ENCODE results near the gene COL13A1.

Gene COL13A1

DNA sequence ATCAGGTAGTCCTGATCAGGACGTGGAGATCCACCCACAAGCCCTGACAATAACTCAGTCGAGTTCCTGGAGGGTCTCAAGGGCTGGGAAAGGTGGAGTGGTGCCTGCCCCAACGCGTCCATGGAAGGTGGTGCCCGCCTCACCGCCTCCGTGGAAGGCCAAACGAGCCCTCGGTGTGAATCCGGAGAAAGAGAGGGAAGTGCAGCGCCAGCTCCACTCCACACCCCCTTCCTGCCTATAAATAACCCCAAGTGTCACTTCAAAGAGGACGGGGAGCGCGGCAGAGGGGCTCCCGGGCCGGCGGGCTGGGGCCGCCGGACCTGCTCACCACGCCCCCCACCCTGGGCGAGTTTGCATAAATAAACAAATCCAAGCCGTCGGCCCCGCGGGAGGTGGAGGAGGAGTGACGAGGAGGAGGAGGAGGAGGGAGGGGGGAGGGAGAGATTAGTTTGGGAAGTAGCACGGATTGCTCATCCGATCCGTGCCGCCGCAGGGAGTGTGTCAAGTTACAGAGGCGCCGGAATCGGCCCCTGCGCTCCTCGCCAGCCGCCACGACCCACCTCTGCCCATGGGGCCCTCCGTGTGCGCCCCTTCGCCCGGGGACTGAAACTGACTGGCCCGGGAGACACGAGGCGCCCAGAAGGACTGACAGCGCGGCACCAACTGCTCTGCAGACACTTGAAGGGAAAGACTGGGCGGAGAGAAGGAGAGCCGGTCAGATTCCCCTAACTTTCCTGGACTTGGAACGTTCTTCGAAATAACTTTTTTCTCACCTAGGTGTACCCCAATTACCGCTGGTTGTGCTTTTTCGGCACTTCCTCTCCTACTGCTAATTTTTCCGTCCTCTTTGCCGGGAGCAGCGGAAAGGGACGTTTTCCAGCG lies at the start of gene COL13A1:
TSS of gene COL13A1 (plus strand) at position 473 of the 882 bp plus-strand sequence. CDS start 518 bp downstream, outside the sequence.
- no peak for DNase-seq (ENCODE audit: low read depth)

- no peak for DNase-seq (ENCODE audit: low read depth)
Observed at GRCh38 chr10:69752479-69752878, 49.2 kb upstream of the COL13A1 start.

- DNase-seq (ENCODE audit: low read depth), result no peak
Observed at GRCh38 chr10:69756279-69756678, 45.4 kb upstream of the COL13A1 start.

DNA sequence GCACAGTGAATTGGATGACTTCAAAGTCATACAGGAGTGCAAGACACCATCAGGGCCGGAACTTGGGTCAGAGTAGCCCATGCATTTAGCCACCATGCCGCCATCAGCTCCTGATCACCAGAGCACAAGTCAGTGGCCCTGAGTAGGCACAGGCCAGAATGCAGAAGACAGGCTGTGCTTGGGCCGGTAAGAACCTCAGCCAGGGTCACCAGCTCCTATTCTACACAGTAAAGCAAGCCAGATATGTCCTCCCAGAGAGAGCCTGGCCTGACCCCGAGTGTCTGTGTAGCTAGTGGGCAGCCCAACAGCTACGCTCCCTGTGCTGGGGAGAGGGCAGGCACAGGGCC lies 44.5 kb upstream of the COL13A1 start:
- DNase-seq (ENCODE audit: low read depth), result no peak

GRCh38 chr10:69757553-69758309 lies 44.0 kb upstream of the COL13A1 start:
- DNase-seq (ENCODE audit: low read depth), result no peak

GRCh38 chr10:69758310-69758728 lies 43.4 kb upstream of the COL13A1 start:
- DNase-seq (ENCODE audit: low read depth), result no peak

GRCh38 chr10:69759641-69760040 lies 42.1 kb upstream of the COL13A1 start:
- DNase-seq (ENCODE audit: low read depth), result no peak

GRCh38 chr10:69760072-69760471 lies 41.6 kb upstream of the COL13A1 start:
- DNase-seq (ENCODE audit: low read depth), result no peak

- no peak for DNase-seq (ENCODE audit: low read depth)
Observed at GRCh38 chr10:69761320-69761719, 40.4 kb upstream of the COL13A1 start.

DNA sequence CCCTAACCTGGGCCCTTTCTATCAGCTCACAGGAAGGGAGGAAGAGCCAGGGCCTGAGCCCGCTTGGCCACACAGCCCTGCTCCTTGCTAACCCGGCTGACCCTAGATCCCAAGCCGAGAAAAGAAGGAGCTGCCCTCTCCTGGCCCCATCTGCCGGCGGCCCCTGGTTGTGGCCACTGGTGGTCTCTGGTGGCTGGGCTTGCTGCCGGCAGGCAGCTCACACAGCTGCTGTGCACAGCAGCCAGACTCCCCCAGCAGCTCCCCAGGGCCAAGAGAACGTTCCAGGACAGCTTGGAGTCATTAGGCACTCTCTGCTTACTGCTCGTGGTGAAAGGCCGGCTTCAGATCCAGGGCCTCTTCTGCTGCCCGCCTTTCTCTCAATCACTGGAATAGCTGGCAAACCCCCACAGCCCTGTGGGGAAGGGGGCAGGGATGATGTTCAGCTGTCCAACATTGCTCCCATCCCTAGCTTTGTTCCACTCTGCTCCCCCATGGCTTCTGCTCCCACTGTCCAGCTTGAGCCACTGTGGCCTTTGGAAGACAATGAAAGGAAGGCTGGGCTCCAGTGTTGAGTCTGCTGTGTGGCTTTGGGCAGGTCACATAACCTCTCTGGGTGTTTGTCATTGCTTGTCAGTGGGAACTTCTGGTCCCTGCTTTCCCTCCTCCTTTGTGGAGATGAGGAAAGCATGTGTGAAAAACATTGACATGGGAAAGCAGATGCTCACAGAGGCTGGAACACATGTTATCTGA lies 35.4 kb upstream of the COL13A1 start:
- no peak for DNase-seq (ENCODE audit: low read depth)

DNA sequence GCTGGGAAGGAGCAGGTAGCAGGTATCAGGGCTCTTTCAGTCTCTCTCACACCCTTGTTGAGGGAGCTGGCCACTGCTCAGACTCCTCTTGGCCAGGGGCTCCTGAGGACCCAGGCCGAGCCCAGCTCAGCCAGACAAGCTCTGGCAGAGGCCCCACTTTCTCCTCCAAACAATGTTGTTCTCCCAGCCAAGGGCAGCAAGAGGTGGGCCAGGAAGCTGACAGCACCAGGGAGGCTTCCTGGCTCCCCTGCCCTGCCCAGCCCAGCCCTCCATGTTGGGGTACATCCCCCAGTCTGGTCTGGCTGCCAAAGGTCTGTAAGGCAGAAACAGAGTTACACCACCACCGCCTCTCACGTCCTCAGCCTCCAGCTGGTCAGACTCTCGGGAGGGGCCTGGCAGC lies 33.9 kb upstream of the COL13A1 start:
- no peak for DNase-seq (ENCODE audit: low read depth)

- DNase-seq (ENCODE audit: low read depth), result no peak
Observed at GRCh38 chr10:69768386-69768785, 33.3 kb upstream of the COL13A1 start.

GRCh38 chr10:69769395-69769992 lies 32.2 kb upstream of the COL13A1 start:
- DNase-seq (ENCODE audit: low read depth), result no peak

GRCh38 chr10:69772933-69773704 lies 28.6 kb upstream of the COL13A1 start:
- no peak for DNase-seq (ENCODE audit: low read depth)

DNA sequence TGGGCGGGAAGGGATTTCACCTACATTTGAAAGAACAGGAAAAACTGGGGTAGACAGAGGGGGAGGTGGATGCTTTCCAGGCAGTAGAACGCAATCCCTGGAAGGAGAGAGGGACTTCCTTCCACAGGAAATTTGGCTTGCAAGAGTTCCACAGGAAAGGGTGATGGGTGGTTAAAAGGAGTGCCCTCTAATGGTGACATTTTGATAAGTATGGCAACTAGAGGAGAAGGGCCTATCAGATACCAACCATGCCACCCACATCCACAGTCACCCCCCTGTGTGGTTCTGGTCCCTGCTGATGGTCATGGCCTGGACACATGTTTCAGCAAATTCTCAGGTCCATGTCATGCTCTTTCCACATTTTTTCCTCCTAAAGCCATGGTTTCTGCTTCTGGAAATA lies 27.1 kb upstream of the COL13A1 start:
- no peak for DNase-seq (ENCODE audit: low read depth)

GRCh38 chr10:69780077-69780476 lies 21.6 kb upstream of the COL13A1 start:
- DNase-seq (ENCODE audit: low read depth), result no peak

DNA sequence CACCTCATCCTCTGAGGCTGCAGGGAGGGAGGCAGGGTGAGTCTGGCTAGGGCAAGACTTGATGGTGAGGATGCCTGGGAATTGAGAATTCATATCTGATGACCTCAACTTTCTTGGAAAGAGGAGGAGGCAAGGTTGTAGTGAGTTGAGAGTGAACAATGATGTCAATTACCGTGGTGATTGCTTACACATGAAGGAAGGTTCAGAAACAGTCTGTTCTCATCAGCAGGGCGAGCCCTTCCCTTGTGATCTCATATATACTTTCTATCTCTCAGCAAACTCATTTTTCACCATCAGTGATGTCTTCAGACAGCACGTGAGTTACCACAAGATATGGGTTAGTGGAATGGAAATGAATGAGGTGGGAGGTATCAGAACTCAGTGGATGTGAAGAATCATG lies 20.1 kb upstream of the COL13A1 start:
- DNase-seq (ENCODE audit: low read depth), result no peak

- no peak for DNase-seq (ENCODE audit: low read depth)
Observed at GRCh38 chr10:69783515-69783914, 18.2 kb upstream of the COL13A1 start.

DNA sequence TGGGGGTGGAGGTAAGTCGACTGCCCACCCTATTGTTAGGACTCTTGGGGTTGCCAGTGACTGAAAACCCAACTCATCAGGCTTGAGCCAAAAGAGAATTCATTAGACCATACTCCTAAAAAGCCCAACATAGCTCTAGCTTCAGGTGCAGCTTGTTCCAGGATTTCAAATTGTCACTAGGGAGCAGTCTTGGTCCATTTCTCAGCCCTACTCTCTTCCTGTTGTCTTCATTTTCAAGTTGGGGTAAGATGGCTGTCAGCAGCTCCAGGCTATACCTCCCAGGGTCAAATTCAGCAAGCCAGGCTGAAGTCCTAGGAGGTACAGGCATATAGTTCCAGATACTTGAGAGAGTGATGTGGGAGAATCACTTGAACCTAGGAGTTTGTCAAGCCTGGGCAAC lies 14.9 kb upstream of the COL13A1 start:
- no peak for DNase-seq (ENCODE audit: low read depth)

DNA sequence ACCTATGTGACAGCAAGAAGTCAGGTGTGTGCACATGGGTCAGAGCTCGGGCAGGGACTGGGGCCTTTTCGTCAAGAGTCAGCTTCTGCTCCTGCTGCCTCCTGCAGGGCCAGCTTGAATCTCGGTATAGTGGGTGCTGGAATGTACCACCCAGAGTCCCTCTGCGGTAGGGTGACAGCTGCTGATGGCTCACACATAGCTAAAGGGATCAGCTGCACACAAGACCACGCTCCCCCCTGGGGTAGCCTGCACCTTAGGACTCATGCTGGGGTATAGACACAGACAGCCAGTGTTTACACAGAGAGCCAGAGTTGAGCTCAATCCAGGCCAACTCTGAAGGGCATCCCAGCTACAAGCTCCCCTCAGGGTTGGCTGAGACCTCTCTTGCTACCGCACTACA lies 14.0 kb upstream of the COL13A1 start:
- DNase-seq (ENCODE audit: low read depth), result no peak

DNA sequence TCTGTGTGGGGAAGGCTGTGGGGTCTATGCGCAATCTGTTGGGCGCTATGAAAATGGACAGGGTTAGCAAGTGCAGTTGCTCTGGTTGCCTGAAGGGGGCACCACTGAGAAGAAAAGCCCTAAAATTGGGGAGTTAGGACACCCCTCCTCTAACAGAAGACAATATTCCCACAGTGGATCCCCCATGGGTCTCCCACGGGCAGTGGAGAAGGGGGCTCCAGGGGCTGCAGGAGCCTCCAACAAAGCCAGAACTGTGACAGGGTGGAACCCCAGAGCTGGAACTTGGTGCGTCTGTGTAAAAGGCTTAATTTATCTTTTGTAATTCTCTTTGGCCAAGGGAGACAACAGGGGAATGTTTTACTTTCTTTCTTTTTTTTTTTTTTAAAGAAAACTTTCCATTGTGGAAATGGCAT lies 12.5 kb upstream of the COL13A1 start:
- DNase-seq (ENCODE audit: low read depth), result no peak

Data from activated gamma-delta T cell treated with anti-CD3 and anti-CD28 coated beads, Interleukin-2, amount 50 U/mL, for 16 hours (primary cell).